HepG2 (cell line): ENCODE measurements around the gene BATF2. TPM values are rescaled to one million over a fixed set of nuclear protein-coding genes. Genes with fewer than 3 reads are reported as not detected.

ENCODE experiments used
- ATM ChIP-seq: fragments of 450-650 bp; IDR thresholded peaks from 2 replicates; pipeline ENCODE4 v1.7.1; 2017; ENCODE audit warnings: mild to moderate bottlenecking, borderline replicate concordance
- MAF1 ChIP-seq: sonication (generic); formaldehyde crosslinking; IDR thresholded peaks from 2 replicates; pipeline ENCODE4 v1.5.0; 2020; ENCODE audit warnings: missing genetic modification reagents, borderline replicate concordance
- PHF5A ChIP-seq: IDR thresholded peaks from one replicate; pipeline ENCODE4 v1.6.1; 2018; ENCODE audit warnings: low read depth, missing genetic modification reagents; ENCODE audit not compliant: unreplicated experiment
- PREB ChIP-seq: sonication (generic); formaldehyde crosslinking; IDR thresholded peaks from 2 replicates; pipeline ENCODE4 v1.4.0; 2020; ENCODE audit warnings: missing genetic modification reagents
- RERE ChIP-seq: IDR thresholded peaks from 2 replicates; pipeline ENCODE4 v1.6.1; 2016; ENCODE audit warnings: low read depth, missing genetic modification reagents, missing compliant biosample characterization
- TAF1 ChIP-seq: sonication (generic); formaldehyde crosslinking; IDR thresholded peaks from 2 replicates; pipeline ENCODE4 v1.4.0; 2020; ENCODE audit warnings: missing genetic modification reagents
- ZBTB40 ChIP-seq, 2 experiments: fragments of 450-650 bp in 1 of 2; sonication (generic) in 1 of 2; formaldehyde crosslinking in 1 of 2; IDR thresholded peaks; 2 replicates each; pipeline versions ENCODE4 v1.6.1 to v1.8.0; 2016 to 2022; ENCODE audit warnings: antibody characterized with exemption in 1 of 2, mild to moderate bottlenecking in 1 of 2, missing genetic modification reagents in 1 of 2
- ZNF3 ChIP-seq: IDR thresholded peaks from 2 replicates; pipeline ENCODE4 v1.7.0; 2017; ENCODE audit warnings: inconsistent platforms
- polyA plus RNA-seq, 8 experiments: library from polyadenylated mRNA; depleted of rRNA in 3 of 8; stranded (reverse) in 7 of 8; unstranded in 1 of 8; fragments of >200 nt; fragmentation: Illumina TruSeq in 4 of 8; extraction: Trizol in 4 of 8; gene quantifications; 2 replicates each; pipeline versions ENCODE4 v1.2.1 to v1.2.3, GENCODE V29; 2011 to 2016; ENCODE audit warnings: low read depth in 4 of 8, missing spikeins in 1 of 8, mixed read lengths in 1 of 8; ENCODE audit not compliant: insufficient read depth in 1 of 8
- total RNA-seq, 5 experiments: library from RNA; depleted of rRNA; stranded (reverse); fragments of >200 nt; fragmentation: Illumina TruSeq; extraction: Trizol; gene quantifications; 2 replicates each; pipeline ENCODE4 v1.2.3, GENCODE V29; 2016; ENCODE audit warnings: low read depth in 1 of 5
- TF ChIP-seq, protein P1 (sequence below), 2 experiments: sonication (generic) in 1 of 2; formaldehyde crosslinking in 1 of 2; IDR thresholded peaks; 2 replicates each; pipeline versions ENCODE4 v1.4.0 to v1.6.1; 2018 to 2020; ENCODE audit warnings: missing genetic modification reagents in 2 of 2, borderline replicate concordance in 1 of 2, low read depth in 1 of 2, mild to moderate bottlenecking in 1 of 2, missing biosample characterization in 1 of 2

The BATF2 gene
- total and polyA plus RNA-seq, 2 of the 13 experiments (the other 11 are each of a cell fraction or from before 2014, with no cell fraction given): 2.8 to 3.9 TPM

GRCh38 chr11:65013888-65014725 is 17.3 kb upstream of the BATF2 start, which contains the start of gene ARL2 (continued):
- TF ChIP-seq ATM (no peak), PREB (no peak), TAF1 (CRISPR knock-in tag) (peak; percentile 72), PHF5A (peak; percentile 34), MAF1 (CRISPR knock-in tag) (0 out of 2 replicates have a peak, but pooled peaks have one; percentile 35), ZNF3 (no peak), RERE (no peak), ZBTB40 (IDR thresholded peaks at IDR 0.05) (no peak), ZBTB40 (CRISPR knock-in tag; IDR thresholded peaks at IDR 0.05) (peak; percentile 84; the same call in 1 of the 2 replicates)
- TF ChIP-seq, protein P1, sequence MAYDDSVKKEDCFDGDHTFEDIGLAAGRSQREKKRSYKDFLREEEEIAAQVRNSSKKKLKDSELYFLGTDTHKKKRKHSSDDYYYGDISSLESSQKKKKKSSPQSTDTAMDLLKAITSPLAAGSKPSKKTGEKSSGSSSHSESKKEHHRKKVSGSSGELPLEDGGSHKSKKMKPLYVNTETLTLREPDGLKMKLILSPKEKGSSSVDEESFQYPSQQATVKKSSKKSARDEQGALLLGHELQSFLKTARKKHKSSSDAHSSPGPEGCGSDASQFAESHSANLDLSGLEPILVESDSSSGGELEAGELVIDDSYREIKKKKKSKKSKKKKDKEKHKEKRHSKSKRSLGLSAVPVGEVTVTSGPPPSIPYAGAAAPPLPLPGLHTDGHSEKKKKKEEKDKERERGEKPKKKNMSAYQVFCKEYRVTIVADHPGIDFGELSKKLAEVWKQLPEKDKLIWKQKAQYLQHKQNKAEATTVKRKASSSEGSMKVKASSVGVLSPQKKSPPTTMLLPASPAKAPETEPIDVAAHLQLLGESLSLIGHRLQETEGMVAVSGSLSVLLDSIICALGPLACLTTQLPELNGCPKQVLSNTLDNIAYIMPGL (CRISPR knock-in tag; IDR thresholded peaks at IDR 0.05; ENCODE audit: borderline replicate concordance in 1 of 2, low read depth in 1 of 2): peak; percentile 92 to 96
